Activated T-cell treated with anti-CD3 and anti-CD28 coated beads, Interleukin-2, amount 50 U/mL, for 1 hour (primary cell): Measurements from ENCODE around the gene TOM1L1.
"Not testable (repeated sequence)": the region's sequence is repeated elsewhere in the genome, so short reads cannot be mapped to it uniquely, and the experiment has no call there.

ENCODE experiments used
- DNase-seq: peaks from one replicate; pipeline ENCODE4 v3.0.0-alpha.2; 2020

The TOM1L1 gene

GRCh38 chr17:54900457-54901229, at the start of gene TOM1L1:
TSS of gene TOM1L1 (plus strand) at chr17:54900852. CDS start at chr17:54900866, 14 bp downstream.
- peak; percentile 18 for DNase-seq

GRCh38 chr17:54859187-54859586, 41.5 kb upstream of the TOM1L1 start:
- DNase-seq, result no peak

GRCh38 chr17:54860617-54861470, 39.8 kb upstream of the TOM1L1 start:
- no peak for DNase-seq

- DNase-seq, result no peak
Observed at GRCh38 chr17:54861471-54861983, 39.1 kb upstream of the TOM1L1 start.

GRCh38 chr17:54863176-54863575, 37.5 kb upstream of the TOM1L1 start:
- DNase-seq, result no peak

- no peak for DNase-seq
Observed at GRCh38 chr17:54864070-54864469, 36.6 kb upstream of the TOM1L1 start.

GRCh38 chr17:54864636-54865356, 35.9 kb upstream of the TOM1L1 start:
- no peak for DNase-seq

GRCh38 chr17:54867634-54868033, 33.0 kb upstream of the TOM1L1 start:
- no peak for DNase-seq

GRCh38 chr17:54870671-54871175, 29.9 kb upstream of the TOM1L1 start:
- DNase-seq, result no peak

- DNase-seq, result not testable (repeated sequence)
Observed at GRCh38 chr17:54875906-54876305, 24.7 kb upstream of the TOM1L1 start.

- DNase-seq, result no peak
Observed at GRCh38 chr17:54876656-54877195, 23.9 kb upstream of the TOM1L1 start.

- DNase-seq, result no peak
Observed at GRCh38 chr17:54881255-54881972, 19.2 kb upstream of the TOM1L1 start.

GRCh38 chr17:54882371-54882770, 18.3 kb upstream of the TOM1L1 start:
- DNase-seq, result no peak

- no peak for DNase-seq
Observed at GRCh38 chr17:54882950-54883349, 17.7 kb upstream of the TOM1L1 start.

- no peak for DNase-seq
Observed at GRCh38 chr17:54883939-54884338, 16.7 kb upstream of the TOM1L1 start.

GRCh38 chr17:54887787-54888186, 12.9 kb upstream of the TOM1L1 start:
- no peak for DNase-seq

- DNase-seq, result no peak
Observed at GRCh38 chr17:54888254-54888653, 12.4 kb upstream of the TOM1L1 start.

- DNase-seq, result no peak
Observed at GRCh38 chr17:54888981-54889380, 11.7 kb upstream of the TOM1L1 start.

GRCh38 chr17:54891176-54891821, 9.4 kb upstream of the TOM1L1 start:
- DNase-seq, result no peak

- no peak for DNase-seq
Observed at GRCh38 chr17:54892360-54892759, 8.3 kb upstream of the TOM1L1 start.

- DNase-seq, result no peak
Observed at GRCh38 chr17:54898576-54898975, 2.1 kb upstream of the TOM1L1 start.
